ENCODE results near the gene TRAK1.
A peak's percentile ranks its signal among the peaks of the same experiment; 100 is the strongest.
"Not testable (repeated sequence)": the region's sequence is repeated elsewhere in the genome, so short reads cannot be mapped to it uniquely, and the experiment has no call there.

TRAK1 gene

GRCh38 chr3:42099020-42099765, 8.0 kb downstream of the TRAK1 start:
- DNase-seq, result no peak

GRCh38 chr3:42101048-42101447, 9.9 kb downstream of the TRAK1 start:
- DNase-seq, result peak in 1 of 2 donors; percentile 16

DNA sequence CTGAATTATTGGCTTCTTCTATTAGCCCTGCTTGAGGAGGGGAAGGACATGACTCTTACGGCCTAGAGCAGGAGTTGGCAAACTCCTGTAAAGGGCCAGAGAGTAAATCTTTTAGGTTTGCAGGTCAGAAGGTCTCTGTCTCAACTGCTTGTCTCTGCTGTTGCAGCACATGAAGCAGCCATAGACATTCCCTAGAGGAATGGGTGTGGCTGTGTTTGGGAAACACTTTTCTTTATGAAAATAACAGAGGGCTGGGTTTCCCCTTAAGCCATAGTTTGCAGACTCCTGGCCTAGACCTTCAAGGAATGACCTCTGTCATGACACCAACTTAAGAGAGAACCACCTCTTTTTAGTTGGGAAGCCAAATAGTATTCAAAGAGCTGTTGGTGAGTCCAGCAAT, 10.3 kb downstream of the TRAK1 start:
- no peak for DNase-seq

GRCh38 chr3:42102571-42102970, 11.4 kb downstream of the TRAK1 start:
- DNase-seq, result no peak

DNA sequence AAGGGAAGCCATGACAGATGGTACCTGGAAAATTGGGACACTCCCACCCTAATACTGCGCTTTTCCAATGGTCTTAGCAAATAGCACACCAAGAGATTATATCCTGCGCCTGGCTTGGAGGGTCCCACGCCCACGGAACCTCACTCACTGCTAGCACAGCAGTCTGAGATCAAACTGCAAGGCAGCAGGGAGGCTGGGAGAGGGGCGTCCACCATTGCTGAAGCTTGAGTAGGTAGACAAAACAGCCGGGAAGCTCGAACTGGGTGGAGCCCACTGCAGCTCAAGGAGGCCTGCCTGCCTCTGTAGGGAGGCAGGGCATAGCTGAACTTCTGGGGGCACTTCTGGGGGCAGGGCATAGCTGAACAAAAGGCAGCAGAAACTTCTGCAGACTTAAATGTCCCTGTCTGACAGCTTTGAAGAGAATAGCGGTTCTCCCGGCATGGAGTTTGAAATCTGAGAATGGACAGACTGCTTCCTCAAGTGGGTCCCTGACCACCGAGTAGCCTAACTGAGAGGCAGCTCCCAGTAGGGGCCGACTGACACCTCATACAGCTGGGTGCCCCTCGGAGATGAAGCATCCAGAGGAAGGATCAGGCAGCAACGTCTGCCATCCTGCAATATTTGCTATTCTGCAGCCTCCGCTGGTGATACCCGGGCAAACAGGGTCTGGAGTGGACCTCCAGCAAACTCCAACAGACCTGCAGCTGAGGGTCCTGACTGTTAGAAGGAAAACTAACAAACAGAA, 12.9 kb downstream of the TRAK1 start:
- DNase-seq, result not testable (repeated sequence)

DNA sequence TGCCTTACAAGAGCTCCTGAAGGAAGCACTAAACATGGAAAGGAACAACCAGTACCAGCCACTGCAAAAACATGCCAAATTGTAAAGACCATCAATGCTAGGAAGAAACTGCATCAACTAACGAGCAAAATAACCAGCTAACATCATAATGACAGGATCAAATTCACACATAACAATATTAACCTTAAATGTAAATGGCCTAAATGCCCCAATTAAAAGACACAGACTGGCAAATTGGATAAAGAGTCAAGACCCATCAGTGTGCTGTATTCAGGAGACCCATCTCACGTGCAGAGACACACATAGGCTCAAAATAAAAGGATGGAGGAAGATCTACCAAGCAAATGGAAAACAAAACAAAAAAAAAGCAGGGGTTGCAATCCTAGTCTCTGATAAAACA, 14.8 kb downstream of the TRAK1 start:
- not testable (repeated sequence) for DNase-seq

- DNase-seq, result no peak
Measured at GRCh38 chr3:42106646-42107045, 15.5 kb downstream of the TRAK1 start.

GRCh38 chr3:42110631-42111030, 19.5 kb downstream of the TRAK1 start:
- no peak for DNase-seq

DNA sequence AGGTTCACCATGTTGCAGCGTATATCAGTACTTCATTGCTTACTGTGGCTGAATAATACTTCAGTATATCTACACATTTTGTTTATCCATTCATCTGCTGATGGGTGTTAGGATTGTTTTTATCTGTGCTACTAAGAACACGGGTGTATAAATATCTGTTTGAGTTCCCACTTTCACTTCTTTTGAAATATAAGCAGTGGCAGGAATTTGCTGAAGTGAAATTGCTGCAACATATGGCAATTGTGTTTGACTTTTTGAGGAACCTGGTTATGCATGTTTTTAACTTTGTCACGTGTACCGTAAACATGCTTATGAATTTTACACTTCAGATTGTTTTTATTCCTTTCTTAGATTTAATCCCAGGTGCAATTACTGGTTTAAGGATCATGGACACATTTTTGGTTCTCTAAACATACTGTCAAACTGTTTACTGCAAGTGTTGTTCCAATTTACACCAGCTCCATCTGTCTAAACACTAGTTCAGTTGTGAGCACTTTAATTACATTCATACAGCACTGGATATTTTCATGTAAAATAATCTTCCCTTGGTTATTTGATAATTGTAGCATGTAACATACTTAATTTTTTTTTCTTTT, 23.1 kb downstream of the TRAK1 start:
- no peak for DNase-seq

- no peak for DNase-seq
Measured at GRCh38 chr3:42115215-42115614, 24.1 kb downstream of the TRAK1 start.

GRCh38 chr3:42115946-42116345, 24.8 kb downstream of the TRAK1 start:
- DNase-seq, result no peak

- DNase-seq, result no peak
Measured at GRCh38 chr3:42116466-42116865, 25.3 kb downstream of the TRAK1 start.

DNA sequence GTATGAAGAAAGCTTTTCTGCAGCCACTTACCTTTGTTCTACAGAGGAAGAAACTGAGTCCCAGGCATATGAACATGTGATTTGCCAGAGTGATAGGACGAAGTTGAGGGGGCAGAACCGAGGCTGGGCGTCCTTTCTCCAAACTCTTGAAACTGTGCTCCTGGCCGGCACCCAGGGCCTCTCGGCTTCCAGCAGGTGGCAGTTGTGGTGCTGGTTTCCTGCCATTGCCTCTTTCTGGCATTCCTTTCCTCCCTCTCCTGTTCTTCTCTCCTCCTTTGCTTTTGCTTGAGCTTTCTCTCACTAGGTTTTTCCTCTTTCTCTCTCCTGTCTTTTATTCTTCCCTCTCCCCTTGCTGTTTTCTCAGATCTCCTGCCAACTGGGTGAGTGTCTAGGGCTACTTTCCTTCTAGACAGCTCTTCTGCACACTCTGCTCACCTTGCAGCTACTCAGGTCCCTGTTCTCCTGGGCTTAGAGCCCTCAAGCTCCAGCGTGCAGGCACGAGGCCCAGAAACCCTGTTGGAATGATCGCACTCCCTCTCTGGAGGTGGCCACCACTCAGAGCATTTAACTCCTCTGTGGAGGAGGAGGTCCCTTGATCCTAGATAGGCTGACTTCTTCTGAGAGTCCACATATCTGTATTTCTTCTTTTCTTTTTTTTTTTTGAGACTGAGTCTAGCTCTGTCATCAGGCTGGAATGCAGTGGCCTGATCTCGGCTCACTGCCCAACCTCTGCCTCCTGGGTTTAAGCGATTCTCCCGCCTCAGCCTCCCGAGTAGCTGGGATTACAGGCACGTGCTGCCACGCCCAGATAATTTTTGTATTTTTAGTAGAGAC, 26.2 kb downstream of the TRAK1 start:
- DNase-seq, result no peak

DNA sequence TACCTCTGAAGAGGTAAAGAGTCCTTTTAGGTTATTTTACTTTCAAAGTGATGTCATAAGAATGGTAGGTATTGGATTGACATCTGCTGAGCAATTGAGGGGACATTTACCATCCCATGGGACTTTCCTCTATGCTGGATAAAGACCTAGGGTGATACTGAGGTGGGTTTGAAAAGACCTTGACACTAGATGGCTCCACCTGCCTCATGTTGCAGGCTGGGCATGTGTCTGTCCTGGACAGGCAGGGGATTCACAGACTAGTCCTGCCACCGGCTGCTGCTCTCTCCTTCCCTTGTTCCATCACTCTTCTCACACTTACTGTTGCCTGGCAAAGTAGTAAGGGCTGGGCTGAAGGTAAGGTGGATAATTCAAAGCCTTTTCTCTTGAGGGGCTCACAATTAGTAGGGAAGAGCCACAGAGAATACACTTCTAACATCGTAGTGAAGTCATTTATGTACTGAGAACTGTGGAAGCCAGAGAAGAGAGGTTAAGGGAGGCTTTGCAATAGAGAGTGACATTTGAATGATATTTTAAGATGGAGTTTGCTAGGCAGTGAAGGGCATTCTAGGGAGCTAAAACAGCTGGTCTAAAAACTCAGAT, 27.7 kb downstream of the TRAK1 start:
- DNase-seq, result peak in 1 of 2 donors; percentile 11

DNA sequence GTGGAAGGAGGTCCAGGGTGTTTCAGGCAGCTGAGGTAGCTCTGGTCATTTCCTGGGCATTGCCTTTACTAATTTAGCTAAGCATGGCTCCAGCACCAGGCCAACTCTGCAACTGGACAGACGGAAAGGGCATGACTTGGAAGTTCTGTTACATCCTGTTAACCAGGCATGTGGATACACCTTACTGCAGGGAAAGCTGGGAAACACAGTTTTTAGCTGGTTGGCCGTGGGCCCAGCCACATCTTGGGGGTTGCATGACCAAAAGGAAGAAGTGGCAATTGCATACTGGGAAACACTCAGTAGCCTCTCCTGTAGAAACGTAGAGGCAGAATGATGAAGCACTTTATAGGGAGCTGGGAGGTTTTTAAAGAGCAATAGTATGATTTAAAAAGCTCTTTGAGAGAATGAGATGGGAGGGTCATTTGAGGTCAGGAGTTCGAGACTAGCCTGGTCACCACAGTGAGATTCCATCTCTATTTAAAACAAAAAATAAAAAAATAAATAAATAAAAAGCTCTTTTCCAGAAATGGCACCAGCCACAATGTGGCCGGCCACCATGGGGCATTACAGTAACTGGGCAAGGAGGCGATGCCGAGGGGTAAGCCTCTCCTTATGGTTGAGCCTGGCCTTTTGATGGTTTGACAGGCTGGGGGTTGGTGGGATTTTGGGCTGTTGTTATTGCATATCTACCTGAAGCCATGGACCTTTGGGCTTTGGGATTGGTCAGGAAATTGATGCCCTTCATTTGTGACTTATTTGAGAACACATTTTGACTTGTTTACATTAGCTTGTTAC, 28.6 kb downstream of the TRAK1 start:
- DNase-seq, result no peak

DNA sequence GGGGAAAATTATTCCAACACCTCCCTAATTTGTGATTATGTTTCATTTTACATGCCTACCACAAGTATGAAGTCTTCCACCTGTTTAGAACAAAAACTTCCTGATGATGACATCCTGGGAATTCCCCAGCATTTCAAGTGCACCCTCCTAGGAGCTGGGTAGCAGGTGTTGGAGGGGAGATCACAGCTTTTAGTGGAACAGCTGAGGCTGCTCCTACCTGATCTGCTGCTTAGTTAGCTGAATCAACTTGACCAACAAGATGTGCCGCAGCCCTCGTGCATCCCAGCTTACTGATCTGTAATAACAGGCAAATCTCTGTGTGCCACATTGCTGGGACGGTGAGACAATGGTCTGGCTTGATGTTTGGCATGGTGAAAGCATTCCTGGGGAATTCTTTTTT, 29.7 kb downstream of the TRAK1 start:
- no peak for DNase-seq

DNA sequence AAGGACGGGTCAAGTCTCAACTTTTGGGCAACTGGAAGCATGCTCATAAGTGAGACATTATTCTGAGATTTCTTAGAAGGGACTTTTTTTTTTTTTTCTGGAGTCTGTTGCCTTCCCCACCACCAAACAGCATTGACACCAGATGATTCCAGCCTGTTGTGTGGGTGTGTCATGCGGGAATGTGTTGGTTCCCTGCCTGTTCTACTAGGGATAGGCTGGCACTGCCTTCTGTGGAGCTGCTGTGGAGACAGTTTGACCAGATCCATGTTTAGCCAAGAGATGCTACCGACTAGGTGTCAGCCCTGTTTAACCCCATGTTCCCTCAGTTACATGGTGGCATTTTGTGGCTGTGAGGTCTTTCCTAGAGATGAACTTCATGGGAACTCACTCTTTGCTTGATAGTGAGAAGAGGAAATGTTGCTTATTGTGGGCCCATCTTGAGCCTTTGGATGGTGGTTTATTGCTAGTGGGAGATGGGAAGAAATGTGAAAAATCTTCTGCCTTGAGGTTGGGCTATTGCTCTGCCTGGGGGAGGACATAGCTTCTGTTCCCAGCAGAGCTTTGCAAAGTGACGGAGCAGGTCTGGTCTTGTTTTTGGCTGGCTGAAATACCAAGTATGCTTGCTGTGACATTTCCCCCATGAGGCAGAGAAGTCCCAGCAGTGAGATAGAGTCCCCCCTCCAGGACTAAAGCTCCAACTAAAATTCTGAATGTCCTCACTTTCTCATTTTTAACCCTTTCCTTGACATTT, 31.3 kb downstream of the TRAK1 start:
- no peak for DNase-seq

DNA sequence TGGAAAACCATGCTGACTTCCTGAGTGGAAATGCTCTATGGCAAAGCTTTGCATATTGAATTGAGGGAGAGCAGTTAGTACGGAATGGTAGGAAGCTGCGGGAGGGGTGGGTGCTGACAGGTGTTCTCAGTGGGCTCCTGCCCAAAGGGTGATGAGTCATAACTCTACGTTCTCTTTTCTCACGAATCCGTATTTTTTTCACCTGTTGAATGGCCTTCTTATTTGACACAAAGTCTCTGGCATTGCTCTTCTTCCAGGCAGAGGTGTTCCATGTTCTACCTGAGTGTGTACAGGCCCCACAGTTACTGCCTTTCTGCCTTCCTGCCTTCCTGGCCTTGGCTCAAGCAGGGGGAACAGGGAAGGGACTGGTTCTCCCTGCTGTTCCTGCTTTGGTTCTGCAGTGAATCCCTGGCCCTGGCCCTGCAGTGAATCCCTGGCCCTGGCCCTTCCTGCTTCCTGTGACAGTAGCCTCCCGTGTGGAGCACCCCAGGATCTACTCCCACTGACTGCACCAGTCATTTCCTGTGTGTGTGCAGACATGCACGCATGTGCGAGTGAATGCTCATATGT, 31.9 kb downstream of the TRAK1 start:
- DNase-seq, result no peak

- no peak for DNase-seq
Measured at GRCh38 chr3:42123824-42124658, 32.9 kb downstream of the TRAK1 start.

GRCh38 chr3:42127226-42127625, 36.1 kb downstream of the TRAK1 start:
- DNase-seq, result no peak
